LNCAP (cell line): ENCODE data around the gene OMD.

ENCODE experiments used
- TF ChIP-seq, protein P1 (sequence below): fragments of 450-650 bp; IDR thresholded peaks from 2 replicates; pipeline ENCODE4 v1.5.1; 2017; ENCODE audit warnings: mild to moderate bottlenecking

Gene OMD

DNA sequence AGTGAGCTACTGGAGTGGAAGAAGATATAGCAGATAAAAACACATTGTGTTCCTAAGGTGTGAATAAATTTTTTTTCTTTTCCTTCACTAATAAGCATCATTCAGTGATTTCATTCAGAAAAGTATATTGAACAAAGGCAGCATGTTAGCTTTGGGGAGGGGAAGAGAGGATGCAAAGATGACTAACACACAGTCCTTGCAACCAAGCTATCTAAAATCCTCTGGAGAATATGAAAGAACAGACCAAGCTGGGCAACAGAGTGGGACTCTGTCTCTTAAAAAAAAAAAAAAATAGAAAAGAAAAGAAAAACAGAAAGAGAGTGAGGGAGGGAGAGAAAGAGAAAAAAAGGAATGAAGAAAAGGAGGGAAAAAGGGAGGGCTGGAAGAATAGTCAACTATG, 22.3 kb upstream of the OMD start:
- TF ChIP-seq, protein P1, sequence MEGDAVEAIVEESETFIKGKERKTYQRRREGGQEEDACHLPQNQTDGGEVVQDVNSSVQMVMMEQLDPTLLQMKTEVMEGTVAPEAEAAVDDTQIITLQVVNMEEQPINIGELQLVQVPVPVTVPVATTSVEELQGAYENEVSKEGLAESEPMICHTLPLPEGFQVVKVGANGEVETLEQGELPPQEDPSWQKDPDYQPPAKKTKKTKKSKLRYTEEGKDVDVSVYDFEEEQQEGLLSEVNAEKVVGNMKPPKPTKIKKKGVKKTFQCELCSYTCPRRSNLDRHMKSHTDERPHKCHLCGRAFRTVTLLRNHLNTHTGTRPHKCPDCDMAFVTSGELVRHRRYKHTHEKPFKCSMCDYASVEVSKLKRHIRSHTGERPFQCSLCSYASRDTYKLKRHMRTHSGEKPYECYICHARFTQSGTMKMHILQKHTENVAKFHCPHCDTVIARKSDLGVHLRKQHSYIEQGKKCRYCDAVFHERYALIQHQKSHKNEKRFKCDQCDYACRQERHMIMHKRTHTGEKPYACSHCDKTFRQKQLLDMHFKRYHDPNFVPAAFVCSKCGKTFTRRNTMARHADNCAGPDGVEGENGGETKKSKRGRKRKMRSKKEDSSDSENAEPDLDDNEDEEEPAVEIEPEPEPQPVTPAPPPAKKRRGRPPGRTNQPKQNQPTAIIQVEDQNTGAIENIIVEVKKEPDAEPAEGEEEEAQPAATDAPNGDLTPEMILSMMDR, result no peak

DNA sequence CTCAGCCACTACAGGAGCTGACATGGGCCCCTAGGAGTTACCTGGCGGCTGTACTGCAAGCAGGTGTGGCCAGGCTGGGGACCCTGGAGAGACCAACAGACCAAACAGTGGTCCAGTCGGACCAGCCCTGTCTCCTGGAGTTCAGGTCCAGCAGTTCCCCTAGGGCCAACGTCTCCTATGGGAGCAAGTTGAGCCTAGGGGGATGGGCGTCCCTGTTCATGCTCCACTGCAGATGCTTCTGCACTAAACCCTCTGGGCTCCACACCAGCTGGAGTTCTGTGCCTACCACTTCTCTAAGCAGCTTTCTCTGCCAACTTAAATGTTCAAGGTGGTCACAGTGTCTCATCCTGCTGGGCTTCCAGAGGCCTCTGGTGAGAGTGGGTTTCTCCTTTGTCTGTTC, 20.6 kb upstream of the OMD start:
- TF ChIP-seq, protein P1, result no peak

DNA sequence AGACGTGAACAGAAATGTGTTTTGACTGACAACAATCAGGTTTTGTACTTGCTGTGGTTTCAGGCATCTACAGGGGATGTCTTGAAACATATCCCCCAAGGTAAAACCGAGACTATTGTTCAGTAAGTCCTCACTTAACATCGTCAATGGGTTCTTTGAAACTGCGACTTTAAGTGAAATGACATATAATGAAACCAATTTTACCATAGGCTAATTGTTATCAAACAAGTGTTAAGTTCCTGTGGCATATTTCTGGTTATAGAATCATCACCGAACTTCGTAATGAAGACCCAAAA, 16.4 kb upstream of the OMD start:
- TF ChIP-seq, protein P1, result no peak

DNA sequence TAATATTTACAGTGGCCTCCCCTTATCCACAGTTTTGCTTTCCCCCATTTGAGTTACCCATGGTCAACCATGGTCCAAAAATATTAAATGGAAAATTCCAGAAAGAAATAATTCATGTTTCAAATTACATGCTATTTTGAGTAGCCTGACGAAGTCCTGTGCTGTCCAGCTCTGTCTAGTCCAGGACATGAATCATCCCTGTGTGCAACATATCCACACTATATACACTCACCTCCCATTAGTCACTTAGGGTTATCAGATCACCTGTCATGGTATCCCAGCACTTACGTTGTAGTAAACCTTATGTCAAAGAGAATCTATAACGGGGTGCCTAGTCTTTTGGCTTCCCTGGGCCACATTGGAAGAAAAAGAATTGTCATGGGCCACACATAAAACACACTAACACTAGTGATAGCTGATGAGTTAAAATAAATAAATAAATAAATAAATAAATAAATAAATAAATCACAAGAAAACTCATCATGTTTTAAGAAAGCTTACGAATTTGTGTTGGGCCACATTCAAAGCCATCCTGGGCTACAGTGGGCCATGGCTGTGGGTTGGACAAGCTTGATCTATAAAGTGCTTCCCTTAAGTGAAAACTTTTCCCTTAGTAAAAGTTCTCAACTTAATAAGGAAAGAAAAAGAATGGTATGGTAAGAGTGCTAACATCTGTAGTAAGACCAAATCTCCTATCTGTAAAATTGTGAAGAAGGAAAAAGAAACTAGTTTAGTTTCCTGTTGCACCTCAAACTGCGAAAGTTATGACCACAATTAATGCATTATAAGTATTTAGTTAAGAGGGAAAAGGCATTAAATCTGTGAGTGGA, 15.9 kb upstream of the OMD start:
- TF ChIP-seq, protein P1, result no peak

DNA sequence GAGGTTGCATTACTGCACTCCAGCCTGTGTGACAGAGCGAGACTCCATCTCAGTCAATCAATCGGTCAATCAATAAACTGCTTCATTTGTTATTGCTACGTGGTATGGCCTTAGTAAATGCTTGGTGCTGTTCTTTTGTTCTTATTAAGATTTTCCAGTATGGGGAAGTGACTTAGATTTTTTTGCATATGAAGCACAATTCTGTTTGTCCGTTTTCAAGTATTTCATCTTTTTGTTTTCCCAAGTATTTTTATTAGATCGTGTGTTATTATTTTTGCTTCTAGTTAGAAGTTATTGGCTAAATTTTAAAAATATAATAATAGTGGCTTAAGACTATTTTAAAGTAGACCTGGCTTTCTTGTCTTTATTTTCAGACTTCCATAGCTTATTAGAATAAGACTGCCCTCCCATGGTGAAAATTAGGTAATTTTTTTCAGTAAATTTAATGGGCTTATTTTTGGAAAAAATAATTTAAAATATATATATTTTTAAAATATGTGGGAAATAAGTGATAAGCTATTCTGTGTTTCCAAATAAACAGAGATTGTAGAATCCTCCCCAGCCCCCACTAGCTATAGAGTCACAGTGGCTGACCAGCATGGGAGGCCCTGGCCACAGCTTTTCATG, 14.7 kb upstream of the OMD start:
- TF ChIP-seq, protein P1, result peak; percentile 29

DNA sequence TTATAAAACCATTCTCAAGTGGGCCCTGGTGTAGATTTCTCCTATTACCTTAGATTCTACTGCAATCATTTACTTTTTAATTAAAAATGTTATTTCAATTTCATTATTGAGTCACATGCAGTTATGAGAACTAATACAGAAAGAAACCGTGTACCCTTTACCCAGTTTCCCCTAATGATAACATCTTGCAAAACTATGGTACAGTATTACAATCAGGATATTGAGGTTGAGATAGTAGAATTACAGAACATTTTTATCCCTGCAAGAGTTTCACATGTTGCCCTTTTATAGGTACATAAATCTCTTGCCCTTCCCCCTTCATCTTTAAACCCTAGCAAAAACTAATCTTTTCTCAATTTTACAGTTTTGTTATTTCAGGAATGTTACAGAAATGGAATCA, 11.0 kb upstream of the OMD start:
- TF ChIP-seq, protein P1, result no peak

DNA sequence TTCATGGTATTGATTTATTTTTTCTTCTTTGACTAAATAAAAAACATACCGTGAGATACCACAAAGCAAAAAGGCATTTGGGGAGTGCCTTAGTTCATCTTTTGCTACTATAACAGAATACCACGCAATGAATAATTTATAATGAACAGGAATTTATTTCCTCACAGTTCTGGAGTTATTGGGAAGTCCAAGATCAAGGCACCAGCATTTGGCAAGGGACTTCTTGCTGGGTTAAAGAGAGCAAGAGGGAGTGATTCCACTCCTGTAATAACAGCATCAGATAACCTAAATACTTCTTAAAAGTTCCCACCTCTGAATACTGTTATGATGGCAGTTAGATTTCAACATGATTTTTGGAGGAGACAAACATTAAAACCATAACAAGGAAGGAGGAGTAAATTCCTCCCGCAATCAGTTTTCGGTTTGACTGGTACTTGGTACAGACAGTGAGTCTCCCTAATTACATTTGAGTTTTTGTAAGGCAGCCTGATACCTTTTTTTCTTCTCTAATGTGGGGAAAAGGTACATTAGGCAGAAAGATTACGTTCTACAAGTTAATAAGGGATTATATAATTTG, 8.8 kb upstream of the OMD start:
- TF ChIP-seq, protein P1, result no peak
